ENCODE results near the gene VEGFA. TPM values are rescaled to one million over a fixed set of nuclear protein-coding genes. Genes with fewer than 3 reads are reported as not detected.

VEGFA gene
- total RNA-seq, 4 donors from 2014 or later = 510 to 1,437 (median 630) TPM

GRCh38 chr6:43823390-43823789 lies 53.4 kb downstream of the VEGFA start:
- no peaks in the 10 kb centered on the region for H3K27me3 ChIP-seq
- peaks cover 8 to 36% of the 10 kb centered on the region in 2 donors for H3K4me1 ChIP-seq
- intact Hi-C loops (cut with DNase I) = no loop called here
- no peak for DNase-seq
- H3K27ac ChIP-seq = peak overlapping the region in 2 of 3 donors; percentile 33 to 71
- WGBS, 2 donors = 89 to 92% methylated on average over 9 of the region's 9 CpGs
- TF ChIP-seq POLR2A (IDR thresholded peaks at IDR 0.05) (no peak), CTCF (IDR thresholded peaks at IDR 0.05) (no peak)
- H3K36me3 ChIP-seq = no peaks in the 10 kb centered on the region
- no peaks in the 10 kb centered on the region for H3K9me3 ChIP-seq
- H3K4me3 ChIP-seq (replicated peaks in 1 of 3) = no peak overlapping the region

GRCh38 chr6:43823879-43824702 lies 54.1 kb downstream of the VEGFA start:
- H3K27ac ChIP-seq = peak overlapping the region; percentile 20 to 71 (median 33)
- H3K36me3 ChIP-seq = no peaks in the 10 kb centered on the region
- TF ChIP-seq CTCF (IDR thresholded peaks at IDR 0.05) (no peak), POLR2A (IDR thresholded peaks at IDR 0.05) (no peak)
- H3K4me3 ChIP-seq (replicated peaks in 1 of 3) = no peak overlapping the region
- no peaks in the 10 kb centered on the region for H3K27me3 ChIP-seq
- peaks cover 8 to 30% of the 10 kb centered on the region in 2 donors for H3K4me1 ChIP-seq
- DNase-seq = peak; percentile 68 to 75
- no peaks in the 10 kb centered on the region for H3K9me3 ChIP-seq
- WGBS, 2 donors = 19 to 28% methylated on average over 10 to 11 of the region's 11 CpGs
- intact Hi-C loops (cut with DNase I) = no loop called here

GRCh38 chr6:43824703-43825064 lies 54.7 kb downstream of the VEGFA start:
- no peak for TF ChIP-seq CTCF (IDR thresholded peaks at IDR 0.05)
- TF ChIP-seq POLR2A (IDR thresholded peaks at IDR 0.05) = no peak
- 27 to 32% methylated on average over 2 of the region's 2 CpGs for WGBS, 2 donors
- intact Hi-C loops (cut with DNase I) = no loop called here
- no peaks in the 10 kb centered on the region for H3K27me3 ChIP-seq
- H3K27ac ChIP-seq = peak overlapping the region; percentile 20 to 71 (median 33)
- H3K9me3 ChIP-seq = no peaks in the 10 kb centered on the region
- H3K4me3 ChIP-seq (replicated peaks in 1 of 3) = no peak overlapping the region
- DNase-seq = no peak
- H3K36me3 ChIP-seq = no peaks in the 10 kb centered on the region
- peaks cover 8 to 24% of the 10 kb centered on the region in 2 donors for H3K4me1 ChIP-seq

GRCh38 chr6:43825187-43826115 lies 55.4 kb downstream of the VEGFA start:
- intact Hi-C loops (cut with DNase I) = no loop called here
- WGBS, 2 donors = 77 to 84% methylated on average over 13 to 15 of the region's 16 CpGs
- Histone ChIP-seq H3K27me3 (no peaks in the 10 kb centered on the region), H3K36me3 (no peaks in the 10 kb centered on the region), H3K9me3 (no peaks in the 10 kb centered on the region), H3K4me3 (replicated peaks in 1 of 3) (no peak overlapping the region), H3K4me1 (peaks cover 8 to 24% of the 10 kb centered on the region in 2 donors), H3K27ac (peak overlapping the region in 1 of 3 donors; percentile 33)
- TF ChIP-seq CTCF (IDR thresholded peaks at IDR 0.05) (no peak), POLR2A (IDR thresholded peaks at IDR 0.05) (no peak)
- DNase-seq = peak in 1 of 2 donors; percentile 19
